Measurements from ENCODE around the gene NHEJ1. TPM values are rescaled to one million over a fixed set of nuclear protein-coding genes. Genes with fewer than 3 reads are reported as not detected.
A peak's percentile ranks its signal among the peaks of the same experiment; 100 is the strongest.

NHEJ1 gene
- total and polyA plus RNA-seq, 2 of the 13 experiments (the other 11 are each of a cell fraction or from before 2014, with no cell fraction given) = 30.0 to 30.7 TPM

DNA sequence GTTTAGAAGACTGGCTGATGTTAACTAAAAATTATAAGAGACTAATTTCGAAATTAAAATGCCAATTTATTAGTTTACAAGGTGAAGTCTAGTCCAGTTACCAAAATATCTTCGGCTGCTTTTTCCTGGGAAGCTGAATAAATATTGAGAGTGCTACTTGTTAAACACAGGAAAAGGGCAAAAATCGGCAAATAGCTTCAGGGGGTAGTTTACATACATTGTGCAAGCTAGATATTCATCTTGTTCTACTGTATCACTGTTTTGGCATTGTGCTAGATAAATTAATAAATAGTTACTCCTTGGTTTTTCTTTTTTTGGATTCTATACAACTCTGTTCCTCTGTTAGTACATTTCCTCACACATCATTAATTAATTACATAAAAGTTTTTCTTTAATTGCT is 29.3 kb downstream of the NHEJ1 start (continued):
- TF ChIP-seq FOXA3 (CRISPR knock-in tag; IDR thresholded peaks at IDR 0.05) (peak; percentile 70), SAP130 (CRISPR knock-in tag; IDR thresholded peaks at IDR 0.05; ENCODE audit: low read depth) (0 out of 2 replicates have a peak, but pooled peaks have one; percentile 16), GPN1 (CRISPR knock-in tag; IDR thresholded peaks at IDR 0.05; ENCODE audit: borderline replicate concordance) (no peak), ZNF773 (CRISPR knock-in tag; IDR thresholded peaks at IDR 0.05; ENCODE audit: borderline replicate concordance) (no peak), ZNF160 (CRISPR knock-in tag; IDR thresholded peaks at IDR 0.05) (no peak), ZNF543 (CRISPR knock-in tag; IDR thresholded peaks at IDR 0.05) (no peak), ZNF501 (CRISPR knock-in tag; IDR thresholded peaks at IDR 0.05) (no peak), KAT2B (IDR thresholded peaks at IDR 0.05; ENCODE audit: borderline replicate concordance, low read depth, low read length) (no peak), ZNF547 (CRISPR knock-in tag; IDR thresholded peaks at IDR 0.05) (no peak), BORCS8-MEF2B (CRISPR knock-in tag; IDR thresholded peaks at IDR 0.05) (no peak), POLR2AphosphoS2 (IDR thresholded peaks at IDR 0.05; ENCODE audit: low read depth, low read length) (no peak), STAT5B (CRISPR knock-in tag; IDR thresholded peaks at IDR 0.05) (no peak), AKAP8 (CRISPR knock-in tag; IDR thresholded peaks at IDR 0.05) (no peak), ZNF230 (CRISPR knock-in tag; IDR thresholded peaks at IDR 0.05) (no peak), ZNF260 (CRISPR knock-in tag; IDR thresholded peaks at IDR 0.05; ENCODE audit: borderline replicate concordance, low read depth) (no peak), ZNF713 (CRISPR knock-in tag; IDR thresholded peaks at IDR 0.05) (no peak), YEATS2 (CRISPR knock-in tag; IDR thresholded peaks at IDR 0.05; ENCODE audit: borderline replicate concordance) (no peak), PPARG (CRISPR knock-in tag; conservative IDR thresholded peaks at IDR 0.05) (no peak), HOXA7 (CRISPR knock-in tag; IDR thresholded peaks at IDR 0.05) (no peak), MTF2 (CRISPR knock-in tag; IDR thresholded peaks at IDR 0.05; ENCODE audit: borderline replicate concordance) (no peak), ZNF253 (CRISPR knock-in tag; IDR thresholded peaks at IDR 0.05; ENCODE audit: borderline replicate concordance) (no peak), SIX4 (CRISPR knock-in tag; IDR thresholded peaks at IDR 0.05) (no peak), HMG20B (CRISPR knock-in tag; conservative IDR thresholded peaks at IDR 0.05) (no peak)
- TF ChIP-seq, protein P1, sequence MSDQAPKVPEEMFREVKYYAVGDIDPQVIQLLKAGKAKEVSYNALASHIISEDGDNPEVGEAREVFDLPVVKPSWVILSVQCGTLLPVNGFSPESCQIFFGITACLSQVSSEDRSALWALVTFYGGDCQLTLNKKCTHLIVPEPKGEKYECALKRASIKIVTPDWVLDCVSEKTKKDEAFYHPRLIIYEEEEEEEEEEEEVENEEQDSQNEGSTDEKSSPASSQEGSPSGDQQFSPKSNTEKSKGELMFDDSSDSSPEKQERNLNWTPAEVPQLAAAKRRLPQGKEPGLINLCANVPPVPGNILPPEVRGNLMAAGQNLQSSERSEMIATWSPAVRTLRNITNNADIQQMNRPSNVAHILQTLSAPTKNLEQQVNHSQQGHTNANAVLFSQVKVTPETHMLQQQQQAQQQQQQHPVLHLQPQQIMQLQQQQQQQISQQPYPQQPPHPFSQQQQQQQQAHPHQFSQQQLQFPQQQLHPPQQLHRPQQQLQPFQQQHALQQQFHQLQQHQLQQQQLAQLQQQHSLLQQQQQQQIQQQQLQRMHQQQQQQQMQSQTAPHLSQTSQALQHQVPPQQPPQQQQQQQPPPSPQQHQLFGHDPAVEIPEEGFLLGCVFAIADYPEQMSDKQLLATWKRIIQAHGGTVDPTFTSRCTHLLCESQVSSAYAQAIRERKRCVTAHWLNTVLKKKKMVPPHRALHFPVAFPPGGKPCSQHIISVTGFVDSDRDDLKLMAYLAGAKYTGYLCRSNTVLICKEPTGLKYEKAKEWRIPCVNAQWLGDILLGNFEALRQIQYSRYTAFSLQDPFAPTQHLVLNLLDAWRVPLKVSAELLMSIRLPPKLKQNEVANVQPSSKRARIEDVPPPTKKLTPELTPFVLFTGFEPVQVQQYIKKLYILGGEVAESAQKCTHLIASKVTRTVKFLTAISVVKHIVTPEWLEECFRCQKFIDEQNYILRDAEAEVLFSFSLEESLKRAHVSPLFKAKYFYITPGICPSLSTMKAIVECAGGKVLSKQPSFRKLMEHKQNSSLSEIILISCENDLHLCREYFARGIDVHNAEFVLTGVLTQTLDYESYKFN (CRISPR knock-in tag; conservative IDR thresholded peaks at IDR 0.05) = no peak; the same call in 1 of the 2 replicates
- TF ChIP-seq, protein P2, sequence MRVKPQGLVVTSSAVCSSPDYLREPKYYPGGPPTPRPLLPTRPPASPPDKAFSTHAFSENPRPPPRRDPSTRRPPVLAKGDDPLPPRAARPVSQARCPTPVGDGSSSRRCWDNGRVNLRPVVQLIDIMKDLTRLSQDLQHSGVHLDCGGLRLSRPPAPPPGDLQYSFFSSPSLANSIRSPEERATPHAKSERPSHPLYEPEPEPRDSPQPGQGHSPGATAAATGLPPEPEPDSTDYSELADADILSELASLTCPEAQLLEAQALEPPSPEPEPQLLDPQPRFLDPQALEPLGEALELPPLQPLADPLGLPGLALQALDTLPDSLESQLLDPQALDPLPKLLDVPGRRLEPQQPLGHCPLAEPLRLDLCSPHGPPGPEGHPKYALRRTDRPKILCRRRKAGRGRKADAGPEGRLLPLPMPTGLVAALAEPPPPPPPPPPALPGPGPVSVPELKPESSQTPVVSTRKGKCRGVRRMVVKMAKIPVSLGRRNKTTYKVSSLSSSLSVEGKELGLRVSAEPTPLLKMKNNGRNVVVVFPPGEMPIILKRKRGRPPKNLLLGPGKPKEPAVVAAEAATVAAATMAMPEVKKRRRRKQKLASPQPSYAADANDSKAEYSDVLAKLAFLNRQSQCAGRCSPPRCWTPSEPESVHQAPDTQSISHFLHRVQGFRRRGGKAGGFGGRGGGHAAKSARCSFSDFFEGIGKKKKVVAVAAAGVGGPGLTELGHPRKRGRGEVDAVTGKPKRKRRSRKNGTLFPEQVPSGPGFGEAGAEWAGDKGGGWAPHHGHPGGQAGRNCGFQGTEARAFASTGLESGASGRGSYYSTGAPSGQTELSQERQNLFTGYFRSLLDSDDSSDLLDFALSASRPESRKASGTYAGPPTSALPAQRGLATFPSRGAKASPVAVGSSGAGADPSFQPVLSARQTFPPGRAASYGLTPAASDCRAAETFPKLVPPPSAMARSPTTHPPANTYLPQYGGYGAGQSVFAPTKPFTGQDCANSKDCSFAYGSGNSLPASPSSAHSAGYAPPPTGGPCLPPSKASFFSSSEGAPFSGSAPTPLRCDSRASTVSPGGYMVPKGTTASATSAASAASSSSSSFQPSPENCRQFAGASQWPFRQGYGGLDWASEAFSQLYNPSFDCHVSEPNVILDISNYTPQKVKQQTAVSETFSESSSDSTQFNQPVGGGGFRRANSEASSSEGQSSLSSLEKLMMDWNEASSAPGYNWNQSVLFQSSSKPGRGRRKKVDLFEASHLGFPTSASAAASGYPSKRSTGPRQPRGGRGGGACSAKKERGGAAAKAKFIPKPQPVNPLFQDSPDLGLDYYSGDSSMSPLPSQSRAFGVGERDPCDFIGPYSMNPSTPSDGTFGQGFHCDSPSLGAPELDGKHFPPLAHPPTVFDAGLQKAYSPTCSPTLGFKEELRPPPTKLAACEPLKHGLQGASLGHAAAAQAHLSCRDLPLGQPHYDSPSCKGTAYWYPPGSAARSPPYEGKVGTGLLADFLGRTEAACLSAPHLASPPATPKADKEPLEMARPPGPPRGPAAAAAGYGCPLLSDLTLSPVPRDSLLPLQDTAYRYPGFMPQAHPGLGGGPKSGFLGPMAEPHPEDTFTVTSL (CRISPR knock-in tag; IDR thresholded peaks at IDR 0.05; ENCODE audit: borderline replicate concordance) = peak; percentile 53; the same call in 1 of the 2 replicates

All from HepG2 (cell line).